GM18508 (cell line): ENCODE results near the gene BBLN.

Experiments used
- ATAC-seq: cut with Tn5 transposase; IDR thresholded peaks from one replicate; pipeline ENCODE4 v1.9.1; 2021; ENCODE audit warnings: moderate number of reproducible peaks; ENCODE audit not compliant: insufficient read depth, unreplicated experiment

Gene BBLN

GRCh38 chr9:128185979-128186965 is 26.2 kb downstream of the BBLN start:
- ATAC-seq: no peak

- no peak for ATAC-seq
Measured at GRCh38 chr9:128187361-128187760, 27.3 kb downstream of the BBLN start.

GRCh38 chr9:128188209-128188608 is 28.1 kb downstream of the BBLN start:
- ATAC-seq: no peak

GRCh38 chr9:128190013-128190412 is 29.9 kb downstream of the BBLN start:
- no peak for ATAC-seq

DNA sequence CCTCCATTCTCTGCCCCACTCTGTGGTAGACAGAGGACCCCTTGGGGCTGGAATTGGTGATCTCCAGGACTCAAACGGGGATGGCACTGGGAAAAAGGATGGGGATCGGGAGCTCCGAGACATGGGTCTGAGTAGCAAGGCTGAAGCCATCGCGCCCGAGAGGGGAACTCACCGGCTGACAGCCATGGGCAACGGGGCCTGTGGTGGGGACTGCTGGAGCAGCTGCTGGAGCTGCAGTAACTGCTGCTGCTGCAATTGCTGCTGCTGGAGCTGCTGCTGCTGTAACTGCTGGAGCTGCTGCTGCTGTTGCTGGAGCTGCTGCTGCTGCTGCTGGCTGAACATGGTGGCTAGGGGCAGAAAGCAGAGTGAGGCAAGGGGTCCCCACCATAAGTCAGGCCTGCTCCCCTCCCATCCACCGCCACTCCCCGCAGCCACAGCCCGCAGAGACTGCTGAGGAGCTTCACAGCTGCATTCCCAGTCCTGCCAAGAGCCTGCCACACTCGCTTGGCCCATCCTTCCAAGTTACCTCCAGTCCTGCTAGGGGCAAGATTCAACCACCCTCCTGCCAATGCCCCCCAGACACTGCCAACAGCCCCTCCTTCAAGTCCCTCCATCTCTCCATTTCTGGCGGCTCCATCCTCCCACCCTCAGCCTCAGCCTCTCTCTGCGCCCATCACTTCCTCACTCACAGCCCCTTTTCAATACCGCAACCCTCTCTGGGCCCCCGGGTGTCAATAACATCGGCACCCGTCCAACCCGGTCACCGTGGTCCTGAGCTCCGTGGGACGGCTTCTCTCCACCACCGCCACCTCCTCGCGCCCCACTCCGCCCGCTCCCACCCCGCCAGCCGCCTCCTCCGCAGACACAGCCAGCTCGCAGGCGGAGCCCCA is 30.7 kb downstream of the BBLN start:
- no peak for ATAC-seq

- no peak for ATAC-seq
Measured at GRCh38 chr9:128191406-128192046, 31.5 kb downstream of the BBLN start, which contains the start of gene CIZ1. TSS of gene CIZ1 (minus strand) at chr9:128191572. CDS start at chr9:128190857, 715 bp downstream.

- ATAC-seq: no peak
Measured at GRCh38 chr9:128192601-128193371, 32.7 kb downstream of the BBLN start.

- ATAC-seq: no peak
Measured at GRCh38 chr9:128193469-128194096, 33.5 kb downstream of the BBLN start.

- ATAC-seq: no peak
Measured at GRCh38 chr9:128201441-128202369, 41.6 kb downstream of the BBLN start.

DNA sequence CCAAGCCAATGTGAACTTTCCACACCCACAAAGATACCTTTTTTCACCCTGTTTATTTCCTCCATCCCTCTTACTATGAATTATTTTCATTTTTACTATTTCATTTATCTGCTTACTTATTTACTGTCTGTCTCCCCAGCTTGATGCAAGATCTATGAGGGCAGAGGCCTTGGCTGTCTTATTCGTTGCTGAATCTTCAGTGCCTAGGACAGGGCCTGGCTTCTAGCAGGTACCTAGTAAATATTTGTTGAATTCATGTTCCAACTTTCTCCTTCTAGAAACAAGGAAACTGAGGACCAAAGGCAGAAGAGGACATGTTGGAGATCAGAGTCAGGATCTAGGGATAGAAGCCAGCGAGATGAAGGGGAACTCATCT is 42.6 kb downstream of the BBLN start:
- no peak for ATAC-seq

GRCh38 chr9:128203024-128203706 is 43.1 kb downstream of the BBLN start, which contains the start of gene DNM1:
TSS of gene DNM1 (plus strand) at chr9:128203379. CDS start at chr9:128203471, 92 bp downstream.
- ATAC-seq: no peak

GRCh38 chr9:128203707-128204551 is 43.9 kb downstream of the BBLN start:
- ATAC-seq: no peak

- no peak for ATAC-seq
Measured at GRCh38 chr9:128204858-128205257, 44.8 kb downstream of the BBLN start.

DNA sequence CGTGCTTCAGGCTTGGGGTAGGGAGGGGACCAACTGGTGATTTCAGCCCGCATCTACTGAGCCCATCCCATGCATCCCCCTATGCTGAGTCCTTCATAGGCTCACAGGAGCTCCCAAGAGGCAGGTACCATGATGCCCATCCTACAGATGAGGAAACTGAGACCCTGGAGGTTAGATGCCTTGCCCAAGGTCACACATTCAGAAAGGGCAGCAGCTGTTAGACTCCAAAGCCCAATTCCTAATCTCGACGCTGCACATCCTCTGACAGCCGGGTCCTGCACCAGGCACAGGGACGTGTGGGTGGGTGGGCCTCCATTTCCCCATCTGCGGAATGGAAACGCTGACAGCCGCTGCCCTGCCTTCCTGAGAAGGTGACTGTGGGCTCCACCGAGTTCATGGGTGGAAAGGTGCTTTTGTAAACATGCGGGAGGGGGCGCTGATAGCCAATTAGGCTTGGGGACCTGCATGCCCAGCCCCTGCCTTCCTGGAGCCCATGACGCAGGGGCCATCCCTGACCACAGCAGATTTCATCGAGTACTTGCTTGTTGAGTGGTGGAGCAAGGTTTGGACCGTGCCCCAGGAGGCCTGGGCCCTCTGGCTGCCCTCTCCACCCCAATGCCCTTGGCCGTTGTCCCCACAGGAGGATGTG is 45.4 kb downstream of the BBLN start:
- no peak for ATAC-seq

DNA sequence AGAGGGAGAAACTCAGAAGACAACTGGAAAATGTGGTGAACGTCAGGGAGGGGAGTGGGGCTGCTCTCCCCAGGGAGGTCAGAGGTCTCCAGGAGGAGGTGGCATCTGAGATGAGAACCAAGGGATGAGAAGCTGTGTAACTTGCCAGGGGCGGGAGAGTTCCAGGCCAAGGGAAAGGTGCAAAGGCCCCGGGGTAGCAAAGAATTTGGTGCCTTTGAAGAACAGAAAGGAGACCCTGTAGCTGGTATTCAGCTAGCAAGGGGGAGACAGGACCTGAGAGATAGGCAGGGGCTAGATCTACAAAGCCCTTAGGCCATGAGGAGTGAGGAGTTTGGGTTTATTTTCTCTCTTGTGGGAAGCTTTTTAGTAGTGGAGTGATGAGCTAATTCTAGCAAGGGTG is 46.4 kb downstream of the BBLN start:
- no peak for ATAC-seq
